ENCODE measurements around the gene KLHDC9. TPM values are rescaled to one million over a fixed set of nuclear protein-coding genes. Genes with fewer than 3 reads are reported as not detected.

The KLHDC9 gene
- total and polyA plus RNA-seq, 2 of the 8 experiments (the other 6 are each of a cell fraction or from before 2014, with no cell fraction given) = 6.5 to 15.6 TPM

- no peak for TF ChIP-seq YY1 (IDR thresholded peaks at IDR 0.05; ENCODE audit: low read depth, low read length)
- TF ChIP-seq TEAD4 (IDR thresholded peaks at IDR 0.05; ENCODE audit: low read depth, low read length) = no peak
- no peak for TF ChIP-seq FOSL1 (IDR thresholded peaks at IDR 0.05; ENCODE audit: insufficient read depth, low read depth, low read length)
- peak; percentile 5 to 12; a peak in 1 of 4 replicates for TF ChIP-seq RAD21 (IDR thresholded peaks at IDR 0.05 in 1 of 2, conservative IDR thresholded peaks at IDR 0.05 in 1 of 2; ENCODE audit: low read depth in 2 of 2, low read length in 2 of 2)
- TF ChIP-seq EZH2 (IDR thresholded peaks at IDR 0.05; ENCODE audit: low read depth, low read length, severe bottlenecking) = no peak
- TF ChIP-seq SAP30 (IDR thresholded peaks at IDR 0.05; ENCODE audit: insufficient read depth, insufficient replicate concordance, low read length) = no peak
- no peak for TF ChIP-seq RFX5 (IDR thresholded peaks at IDR 0.05; ENCODE audit: borderline replicate concordance, low read depth, low read length)
- no peak for TF ChIP-seq MAFK (IDR thresholded peaks at IDR 0.05; ENCODE audit: low read depth, low read length)
- no peak for TF ChIP-seq CBX8 (IDR thresholded peaks at IDR 0.05; ENCODE audit: borderline replicate concordance, low read depth, low read length)
- TF ChIP-seq NANOG (IDR thresholded peaks at IDR 0.05; ENCODE audit: insufficient read depth, low read depth, low read length, poor library complexity, severe bottlenecking) = no peak
- TF ChIP-seq PHF8 (conservative IDR thresholded peaks at IDR 0.05; ENCODE audit: low read depth, low read length) = peak; percentile 63; the same call in 1 of the 2 replicates
- TF ChIP-seq CTCF (IDR thresholded peaks at IDR 0.05; ENCODE audit: control extremely low read depth in 1 of 3, insufficient read depth in 1 of 3, low read depth in 1 of 3, low read length in 3 of 3) = peak in 2 of 3 experiments; percentile 30 to 37; a peak in 3 of 4 replicates
- peak in 1 of 2 experiments; percentile 51; a peak in 1 of 3 replicates for TF ChIP-seq POLR2A (IDR thresholded peaks at IDR 0.05; ENCODE audit: control extremely low read depth in 1 of 2, low read depth in 2 of 2, low read length in 2 of 2)
- 0 out of 2 replicates have a peak, but pooled peaks have one; percentile 27 for TF ChIP-seq RBBP5 (IDR thresholded peaks at IDR 0.05; ENCODE audit: borderline replicate concordance, low read depth, low read length)
- no peak for TF ChIP-seq TAF7 (optimal IDR thresholded peaks at IDR 0.05; ENCODE audit: borderline replicate concordance, low read depth, low read length)
- TF ChIP-seq NRF1 (IDR thresholded peaks at IDR 0.05; ENCODE audit: low read depth, low read length) = no peak
- TF ChIP-seq RNF2 (IDR thresholded peaks at IDR 0.05; ENCODE audit: borderline replicate concordance, low read depth, low read length, missing control alignments, poor library complexity, severe bottlenecking) = no peak
- no peak for TF ChIP-seq JUND (IDR thresholded peaks at IDR 0.05; ENCODE audit: low read length)
- 0 out of 2 replicates have a peak, but pooled peaks have one; percentile 19 for TF ChIP-seq SRF (IDR thresholded peaks at IDR 0.05; ENCODE audit: low read depth, low read length)
- no peak for TF ChIP-seq KDM5A (IDR thresholded peaks at IDR 0.05; ENCODE audit: low read length)
These were observed at the start of gene KLHDC9 (continued) for GRCh38 chr1:161098210-161099068.
